Astrocyte of the hippocampus (primary cell): ENCODE measurements around the gene CCN5.

ENCODE experiments used
- DNase-seq: peaks from one replicate; pipeline ENCODE4 v3.0.0; 2011; ENCODE audit warnings: low read depth, low spot score

Gene CCN5

DNA sequence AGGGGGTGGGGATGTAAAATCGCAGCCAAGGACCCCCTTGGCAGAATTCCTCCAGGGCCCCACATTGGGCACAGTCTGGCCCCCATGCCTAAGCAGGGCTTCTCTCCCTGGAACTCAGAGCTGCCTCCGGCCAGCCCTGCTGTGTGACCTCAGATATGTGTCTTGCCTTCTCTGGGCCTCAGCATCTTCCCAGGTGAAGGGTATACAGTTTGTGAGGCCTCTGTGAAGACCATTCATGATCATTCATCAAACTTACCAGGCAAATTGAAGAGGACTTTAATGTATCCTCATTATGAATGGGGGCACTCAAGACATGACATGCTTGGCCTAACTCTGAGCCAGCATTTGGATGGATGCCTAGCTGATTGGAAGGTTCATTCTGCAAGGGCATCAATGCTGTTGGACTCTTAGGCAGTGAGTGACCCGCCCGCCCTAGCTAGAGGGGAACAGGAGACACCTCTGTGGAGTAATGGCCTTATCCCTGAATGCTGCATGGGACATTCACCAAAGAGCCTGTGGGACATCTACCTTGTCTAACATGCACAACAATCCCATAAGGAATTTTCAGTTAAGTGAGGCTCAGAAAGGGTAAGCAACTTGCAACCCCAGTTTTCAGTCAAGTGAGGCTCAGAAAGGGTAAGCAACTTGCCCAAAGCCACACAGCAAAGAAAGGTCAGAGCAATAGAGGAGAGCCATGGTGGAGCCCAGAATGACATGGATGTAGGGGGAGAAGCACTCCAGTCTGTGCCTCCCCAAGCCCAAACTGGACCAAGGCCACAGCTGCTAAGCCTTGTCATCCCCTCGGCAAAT, 535 bp downstream of the CCN5 start:
- no peak for DNase-seq

DNA sequence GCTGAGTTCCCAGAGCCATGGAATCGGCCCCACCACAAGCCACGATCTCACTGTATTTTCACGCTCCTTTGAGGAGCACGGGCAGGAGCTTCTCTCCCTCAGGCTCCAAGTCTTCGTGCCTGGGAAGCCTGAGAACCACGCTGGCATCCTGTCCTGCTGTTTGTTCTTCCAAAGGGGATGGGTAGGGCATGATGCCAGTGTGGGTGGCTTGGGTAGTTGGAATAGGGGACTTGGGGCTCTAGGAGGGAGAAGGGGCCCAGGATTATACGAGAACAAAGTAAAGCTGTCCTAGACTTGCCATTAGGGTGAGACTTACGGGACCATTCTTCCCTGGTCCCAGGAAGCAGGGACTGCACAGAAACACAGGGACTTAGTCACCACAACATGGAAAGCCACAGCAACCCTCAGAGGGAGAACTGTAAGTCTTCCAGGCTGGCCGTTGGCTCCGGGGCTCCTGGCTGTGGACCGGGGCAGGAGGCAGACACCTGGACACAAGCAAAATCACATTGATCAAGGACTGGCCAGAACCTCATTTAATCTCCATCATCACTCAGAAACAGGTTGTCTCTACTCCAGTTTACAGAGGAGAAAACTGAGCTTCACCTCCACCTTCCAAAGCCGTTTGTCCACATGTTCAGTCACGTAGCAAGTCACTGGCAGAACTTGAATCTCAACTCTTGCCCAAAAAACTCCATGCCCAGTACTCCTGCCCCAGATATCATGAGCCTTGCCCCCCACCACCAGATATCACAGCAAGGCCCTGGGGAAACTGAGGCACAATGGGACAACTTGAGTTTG, 1.3 kb downstream of the CCN5 start:
- peak; percentile 47 for DNase-seq

DNA sequence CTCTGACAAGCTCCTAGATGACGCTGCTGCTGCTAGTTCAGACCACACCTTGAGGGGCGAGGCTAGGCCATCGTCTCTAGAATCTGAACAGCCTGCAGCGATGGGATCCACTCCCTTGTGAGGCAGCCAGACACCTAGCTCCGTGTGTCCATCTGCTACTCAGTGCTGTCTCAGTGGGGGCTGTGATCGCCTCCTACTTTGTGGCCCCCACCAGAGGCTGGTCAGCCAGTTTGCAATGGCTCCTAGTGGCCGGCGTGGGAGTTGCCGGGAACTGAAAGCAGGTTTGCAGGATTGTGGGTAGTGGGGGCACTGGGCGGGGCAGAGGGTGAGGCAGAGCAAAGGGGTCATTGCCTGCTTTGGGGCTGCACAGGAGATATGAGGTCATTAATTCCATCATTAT, 2.8 kb downstream of the CCN5 start:
- no peak for DNase-seq

DNA sequence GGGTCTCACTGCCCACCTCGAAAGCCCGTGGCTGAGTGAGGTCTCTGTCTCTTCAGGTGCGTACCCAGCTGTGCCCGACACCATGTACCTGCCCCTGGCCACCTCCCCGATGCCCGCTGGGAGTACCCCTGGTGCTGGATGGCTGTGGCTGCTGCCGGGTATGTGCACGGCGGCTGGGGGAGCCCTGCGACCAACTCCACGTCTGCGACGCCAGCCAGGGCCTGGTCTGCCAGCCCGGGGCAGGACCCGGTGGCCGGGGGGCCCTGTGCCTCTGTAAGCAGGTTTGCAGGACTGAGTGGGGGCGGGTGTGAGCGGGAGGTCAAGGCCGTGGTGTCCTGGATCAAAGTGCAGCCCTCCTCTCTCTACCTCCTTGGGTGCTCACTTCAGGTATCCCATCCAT, 4.7 kb downstream of the CCN5 start:
- DNase-seq: no peak

DNA sequence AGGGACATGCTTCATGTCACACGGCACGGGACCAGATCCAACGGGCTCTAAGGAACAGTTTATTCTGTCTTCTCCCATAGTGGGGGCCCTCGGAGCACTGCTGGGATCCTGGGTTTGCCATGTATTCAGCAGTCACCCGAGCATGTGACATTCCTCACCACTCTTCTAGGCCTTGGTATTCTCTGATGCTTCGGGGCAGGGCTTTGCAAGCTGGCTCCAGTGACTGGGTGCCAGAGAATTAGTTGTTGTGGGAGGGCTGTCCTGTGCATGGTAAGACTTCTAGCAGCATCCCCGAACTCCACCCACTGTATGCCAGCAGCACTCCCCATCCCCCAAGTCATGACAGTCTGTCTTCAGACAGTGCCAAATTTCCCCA, 5.4 kb downstream of the CCN5 start:
- DNase-seq: peak; percentile 77

DNA sequence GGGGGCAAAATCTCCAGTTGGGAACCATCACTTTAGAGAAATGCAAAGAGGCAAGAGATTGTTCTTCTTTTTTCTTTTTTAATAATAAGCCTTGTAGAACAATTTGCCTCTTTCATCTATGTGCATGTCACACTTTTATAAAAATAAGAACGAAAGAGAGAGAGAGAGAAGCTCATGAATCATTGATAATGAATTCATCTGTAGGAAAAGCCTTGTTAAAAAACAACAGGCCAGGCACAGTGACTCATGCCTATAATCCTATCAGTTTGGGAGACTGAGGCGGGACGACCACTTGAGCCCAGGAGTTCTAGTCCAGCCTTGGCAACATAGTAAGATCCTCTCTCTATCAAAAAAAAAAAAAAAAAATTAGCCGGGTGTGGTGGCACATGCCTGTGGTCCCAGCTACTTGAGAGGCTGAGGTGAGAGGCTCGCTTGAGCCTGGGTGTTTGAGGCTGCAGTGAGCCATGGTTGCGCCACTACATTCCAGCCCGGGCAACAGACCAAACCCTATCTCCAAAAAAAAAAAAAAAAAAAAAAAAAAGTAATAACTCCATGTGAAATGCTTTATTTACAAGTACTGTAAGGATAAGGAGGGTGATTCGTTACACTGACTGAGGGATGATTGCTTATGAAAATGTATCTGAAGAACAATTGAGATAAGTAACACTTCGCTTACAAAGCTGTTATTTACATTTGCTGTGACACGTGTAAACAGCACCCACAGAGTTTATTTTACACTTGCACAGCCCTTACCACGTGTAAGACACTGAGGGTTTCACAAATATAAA, 6.0 kb downstream of the CCN5 start:
- peak; percentile 75 for DNase-seq

DNA sequence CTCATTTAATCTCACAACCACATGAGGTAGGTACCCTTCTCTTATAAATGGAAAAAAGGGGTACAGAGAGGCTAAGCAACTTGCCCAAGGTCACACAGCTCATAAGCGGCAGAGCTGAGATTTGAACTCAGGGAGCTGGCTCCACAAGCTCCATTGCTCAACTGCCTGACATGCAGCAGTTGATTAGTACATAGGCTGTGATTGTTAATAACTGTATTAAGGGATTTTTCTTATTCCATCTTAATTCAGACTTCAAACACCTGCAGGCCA, 6.6 kb downstream of the CCN5 start:
- no peak for DNase-seq

DNA sequence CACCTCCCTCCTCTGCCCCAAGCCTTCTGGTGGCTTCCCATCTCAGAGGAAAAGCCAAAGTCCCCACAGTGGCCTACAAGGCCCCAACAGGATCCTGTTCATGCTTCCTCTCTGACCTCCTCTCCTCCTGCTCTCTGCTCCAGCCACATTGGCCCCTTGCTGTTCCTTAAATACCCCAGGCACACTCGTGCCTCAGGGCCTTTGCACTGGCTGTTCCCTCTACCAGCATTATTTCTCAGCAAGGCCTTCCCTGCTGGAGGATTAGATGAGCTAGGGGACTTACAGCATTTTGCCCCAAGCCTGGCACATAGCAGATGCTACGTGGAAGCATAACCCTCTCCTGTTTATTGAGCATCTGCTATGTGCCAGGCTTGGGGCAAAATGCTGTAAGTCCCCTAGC, 7.8 kb downstream of the CCN5 start:
- DNase-seq: no peak

DNA sequence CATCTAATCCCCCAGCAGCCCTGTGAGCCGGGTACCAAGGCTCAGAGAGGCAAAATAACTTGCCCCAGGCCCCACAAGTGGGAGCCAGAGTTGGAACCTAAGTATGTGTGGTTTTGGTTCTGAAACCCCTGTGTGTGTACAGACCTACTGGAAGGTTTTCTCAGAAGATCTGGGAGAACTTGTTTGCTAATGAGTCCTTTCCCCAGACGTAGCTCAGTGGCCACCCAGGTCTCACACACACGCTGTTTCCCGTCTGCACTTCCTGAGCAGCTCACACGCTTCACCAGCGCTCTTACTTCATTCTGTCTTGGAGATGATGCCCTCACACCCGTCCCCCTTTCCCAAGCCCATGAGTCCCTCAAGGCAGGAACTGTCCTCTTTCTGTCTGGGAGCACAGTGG, 8.2 kb downstream of the CCN5 start:
- DNase-seq: no peak

DNA sequence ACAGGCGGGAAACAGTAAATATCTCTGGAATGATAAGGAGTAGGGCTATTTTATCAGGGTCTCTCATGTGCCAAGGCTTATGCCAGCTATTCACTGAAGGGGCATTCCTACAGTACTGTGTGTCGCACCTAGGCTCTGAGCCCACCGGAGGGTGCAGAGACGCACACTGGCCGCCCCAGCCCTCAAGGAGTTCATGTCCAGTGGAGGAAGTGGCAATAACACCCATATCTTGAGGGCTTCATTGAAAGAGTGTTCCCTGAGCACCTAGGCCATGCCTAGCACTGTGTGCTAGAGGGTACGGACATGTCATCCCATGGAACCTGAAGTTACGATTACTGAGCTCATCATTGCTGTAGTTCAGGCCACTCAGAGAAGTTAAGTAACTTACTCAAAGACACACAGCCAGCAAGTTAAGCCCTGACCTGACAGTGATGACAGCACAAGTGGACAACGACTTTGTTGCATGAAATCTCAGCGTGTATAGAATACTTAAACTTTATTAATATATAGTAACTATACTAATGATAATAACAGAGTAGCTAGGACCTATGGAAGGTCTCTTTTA, 8.7 kb downstream of the CCN5 start:
- DNase-seq: no peak

DNA sequence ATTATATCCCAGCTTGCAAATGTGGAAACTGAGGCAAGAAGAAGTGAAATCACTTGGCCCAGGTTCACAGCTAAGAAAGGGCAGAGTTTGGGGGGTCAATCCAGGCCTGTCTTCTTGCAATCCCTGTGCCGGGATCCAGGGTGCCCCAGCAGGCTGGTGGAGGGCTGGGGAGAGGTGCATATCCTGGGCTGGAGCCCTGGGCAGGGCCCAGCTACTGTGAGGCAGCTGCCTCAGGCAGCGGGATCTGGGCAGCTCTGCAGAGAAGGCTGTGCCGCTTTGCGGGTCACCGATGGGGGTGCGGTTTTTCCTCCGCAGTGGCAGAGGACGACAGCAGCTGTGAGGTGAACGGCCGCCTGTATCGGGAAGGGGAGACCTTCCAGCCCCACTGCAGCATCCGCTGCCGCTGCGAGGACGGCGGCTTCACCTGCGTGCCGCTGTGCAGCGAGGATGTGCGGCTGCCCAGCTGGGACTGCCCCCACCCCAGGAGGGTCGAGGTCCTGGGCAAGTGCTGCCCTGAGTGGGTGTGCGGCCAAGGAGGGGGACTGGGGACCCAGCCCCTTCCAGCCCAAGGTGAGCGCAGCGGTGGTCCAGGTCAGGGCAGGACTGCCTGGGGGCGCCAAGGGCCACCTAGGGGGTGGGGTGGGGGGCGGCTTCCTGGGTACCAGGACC, 9.4 kb downstream of the CCN5 start:
- no peak for DNase-seq

DNA sequence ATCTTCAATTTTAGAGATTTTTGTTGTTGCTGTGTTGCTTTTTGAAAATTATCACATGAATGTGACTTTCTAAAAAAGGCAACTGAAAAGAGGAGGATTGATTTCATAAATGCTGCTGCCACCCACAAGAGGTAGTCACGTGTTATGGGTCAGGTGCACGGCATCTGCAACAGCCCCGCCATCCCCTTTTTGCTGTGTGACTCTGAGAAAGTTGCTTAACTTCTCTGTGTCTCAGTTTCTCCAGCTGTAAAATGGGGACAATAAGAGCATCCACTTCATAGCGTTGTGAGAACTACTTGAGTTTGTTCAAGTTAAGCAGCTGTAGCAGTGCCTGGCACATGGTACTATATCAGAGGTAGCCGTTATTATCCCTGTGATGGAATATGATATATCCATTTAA, 10.7 kb downstream of the CCN5 start:
- no peak for DNase-seq

DNA sequence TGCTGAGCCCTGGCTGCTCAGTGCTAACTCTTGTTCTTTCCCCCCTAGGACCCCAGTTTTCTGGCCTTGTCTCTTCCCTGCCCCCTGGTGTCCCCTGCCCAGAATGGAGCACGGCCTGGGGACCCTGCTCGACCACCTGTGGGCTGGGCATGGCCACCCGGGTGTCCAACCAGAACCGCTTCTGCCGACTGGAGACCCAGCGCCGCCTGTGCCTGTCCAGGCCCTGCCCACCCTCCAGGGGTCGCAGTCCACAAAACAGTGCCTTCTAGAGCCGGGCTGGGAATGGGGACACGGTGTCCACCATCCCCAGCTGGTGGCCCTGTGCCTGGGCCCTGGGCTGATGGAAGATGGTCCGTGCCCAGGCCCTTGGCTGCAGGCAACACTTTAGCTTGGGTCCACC, 11.9 kb downstream of the CCN5 start:
- DNase-seq: no peak

DNA sequence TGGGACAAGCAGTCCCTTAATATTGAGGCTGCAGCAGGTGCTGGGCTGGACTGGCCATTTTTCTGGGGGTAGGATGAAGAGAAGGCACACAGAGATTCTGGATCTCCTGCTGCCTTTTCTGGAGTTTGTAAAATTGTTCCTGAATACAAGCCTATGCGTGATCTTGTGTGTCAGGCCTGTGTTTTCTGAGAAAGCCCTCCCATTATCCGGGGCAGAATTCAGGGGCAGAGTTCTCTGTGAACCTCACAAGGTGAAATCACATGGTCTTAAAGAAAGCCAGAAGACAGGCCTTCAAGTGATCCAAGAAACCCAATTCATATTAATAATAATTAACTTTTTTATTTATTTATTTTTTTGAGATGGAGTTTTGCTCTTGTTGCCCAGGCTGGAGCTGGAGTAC, 12.5 kb downstream of the CCN5 start:
- no peak for DNase-seq

DNA sequence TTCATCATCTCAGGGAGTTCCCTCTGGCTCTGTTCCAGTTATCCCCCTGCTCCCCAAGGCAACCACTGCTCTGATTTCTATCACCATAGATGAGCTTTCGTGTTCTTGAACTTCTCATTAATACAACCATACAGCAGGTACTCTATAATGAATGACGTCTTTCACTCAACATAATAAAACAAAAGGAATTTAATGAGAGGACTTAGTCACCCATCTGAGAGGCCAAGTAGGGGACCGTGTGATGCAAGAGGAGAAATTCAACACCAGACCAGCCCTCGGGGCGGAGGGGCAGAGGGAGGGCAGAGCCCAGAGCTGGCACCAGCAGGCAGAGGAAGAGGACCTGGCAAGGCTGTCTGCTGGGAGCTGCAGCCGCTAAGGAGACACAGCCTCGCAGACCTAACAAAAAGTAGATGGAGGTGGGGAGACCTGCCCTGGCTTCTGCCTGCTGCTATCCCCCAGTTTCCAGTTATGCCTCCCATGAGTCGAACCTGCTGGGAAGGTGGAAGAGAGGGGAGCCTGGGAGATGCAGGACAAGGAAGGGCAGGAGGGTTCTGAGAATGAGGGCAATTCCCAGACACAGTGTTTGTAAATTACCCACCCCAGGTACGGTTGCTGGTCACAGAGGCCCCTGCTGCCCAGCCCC, 13.8 kb downstream of the CCN5 start:
- peak; percentile 85 for DNase-seq

DNA sequence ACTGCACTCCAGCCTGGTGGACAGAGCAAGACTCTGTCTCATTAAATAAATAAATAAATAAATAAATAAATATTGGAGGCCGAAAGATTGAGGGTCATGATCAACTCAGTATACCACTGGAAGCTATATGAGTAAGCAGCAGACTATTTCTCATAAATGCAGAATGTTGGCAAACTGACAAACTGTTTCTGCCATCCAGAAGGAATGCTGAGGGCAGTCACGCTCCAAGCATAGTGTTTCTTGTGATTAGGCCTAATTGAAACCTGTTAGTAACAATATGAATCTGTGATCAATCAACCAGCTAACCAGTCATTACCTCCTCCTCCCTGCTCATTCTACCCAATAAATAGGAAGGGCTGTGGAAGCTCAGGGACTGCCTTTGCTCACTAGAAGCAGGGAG, 15.3 kb downstream of the CCN5 start:
- peak; percentile 87 for DNase-seq

DNA sequence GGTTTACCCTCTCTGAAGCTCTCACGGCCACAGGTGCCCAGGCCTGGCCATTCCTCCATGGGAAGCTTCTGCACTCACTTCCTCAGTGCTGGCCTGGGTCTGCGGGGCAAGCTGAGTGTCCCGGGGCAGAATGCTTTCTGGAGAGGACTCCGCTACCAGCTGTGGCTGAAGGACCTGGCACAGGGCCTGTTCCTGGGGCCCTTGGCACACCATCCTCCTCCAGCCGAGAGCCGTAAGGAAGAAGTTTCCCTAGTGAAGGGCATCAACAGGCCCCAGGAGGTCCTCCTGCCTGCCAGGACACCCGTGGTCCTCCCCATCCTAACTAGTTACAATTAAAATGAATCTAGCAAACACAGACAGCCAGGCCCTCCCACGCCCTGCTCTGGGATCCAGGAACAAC, 16.5 kb downstream of the CCN5 start:
- DNase-seq: no peak

DNA sequence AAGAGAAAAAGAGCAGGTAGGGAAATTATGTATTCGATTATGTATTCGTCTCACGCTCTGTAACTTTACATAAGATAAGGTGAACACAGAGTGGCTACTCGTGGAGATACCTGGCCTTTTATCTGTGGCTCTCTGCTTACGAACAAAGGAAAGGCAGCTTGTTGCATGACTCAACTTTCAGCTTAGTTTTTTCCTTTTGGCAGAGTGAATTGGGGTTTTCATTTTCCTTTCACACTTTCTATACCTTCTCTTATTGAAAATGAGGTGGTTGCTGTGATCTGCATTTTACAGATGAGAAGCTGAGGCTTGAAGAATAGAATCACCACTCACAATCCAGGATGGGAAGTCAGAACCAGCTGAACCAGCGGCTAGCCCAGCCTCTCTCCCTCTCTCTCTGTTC, 17.2 kb downstream of the CCN5 start:
- peak; percentile 43 for DNase-seq

DNA sequence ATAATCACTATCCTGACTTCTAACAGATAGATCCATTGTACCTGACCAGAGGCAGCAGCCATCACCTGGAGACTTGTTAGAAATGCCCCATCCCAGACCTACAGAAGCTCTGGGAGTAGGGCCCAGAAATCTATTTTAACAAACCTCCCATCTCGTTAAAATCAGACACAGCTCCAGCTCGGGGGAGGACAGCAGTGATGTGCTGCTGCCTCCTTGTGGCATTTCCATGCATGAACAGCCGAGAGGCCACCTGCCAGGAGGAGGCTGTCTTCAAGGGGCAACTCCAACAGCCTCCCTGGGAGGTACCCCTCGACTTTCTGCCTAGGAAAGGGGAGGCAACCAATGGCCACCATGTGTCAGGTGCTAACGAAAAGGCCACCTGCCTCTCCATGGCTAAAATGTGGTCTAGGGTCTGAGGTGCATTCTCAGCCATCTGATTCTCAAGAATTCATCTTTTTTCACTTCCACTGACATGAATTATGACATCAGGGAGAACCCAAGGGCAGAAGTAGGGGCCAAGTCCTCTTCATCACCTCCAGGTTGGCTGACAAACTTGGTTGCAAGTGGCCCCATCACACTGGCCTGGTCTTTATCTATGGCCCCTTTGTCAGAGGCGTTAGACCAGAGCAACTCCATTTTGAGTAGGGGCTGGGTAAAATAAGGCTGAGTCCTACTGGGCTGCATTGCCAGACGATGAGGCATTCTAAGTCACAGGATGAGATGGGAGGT, 18.3 kb downstream of the CCN5 start:
- peak; percentile 88 for DNase-seq

DNA sequence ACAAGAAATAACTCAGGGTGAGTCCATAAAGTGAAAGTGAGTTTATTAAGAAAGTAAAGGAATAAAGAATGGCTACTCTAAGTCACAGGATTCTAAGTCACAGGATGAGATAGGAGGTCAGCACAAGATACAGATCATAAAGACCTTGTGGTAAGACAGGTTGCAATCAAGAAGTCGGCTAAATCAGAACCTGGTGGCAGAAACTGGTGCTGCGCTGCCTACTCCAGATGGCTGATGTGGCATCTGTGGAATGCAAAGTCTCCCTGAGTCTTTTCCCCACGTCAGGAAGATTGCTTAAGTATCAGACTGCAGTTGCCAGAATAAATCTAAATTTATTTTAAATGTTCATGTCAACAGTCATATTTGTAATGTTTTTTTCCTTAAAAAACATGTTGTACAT, 19.8 kb downstream of the CCN5 start:
- peak; percentile 73 for DNase-seq

DNA sequence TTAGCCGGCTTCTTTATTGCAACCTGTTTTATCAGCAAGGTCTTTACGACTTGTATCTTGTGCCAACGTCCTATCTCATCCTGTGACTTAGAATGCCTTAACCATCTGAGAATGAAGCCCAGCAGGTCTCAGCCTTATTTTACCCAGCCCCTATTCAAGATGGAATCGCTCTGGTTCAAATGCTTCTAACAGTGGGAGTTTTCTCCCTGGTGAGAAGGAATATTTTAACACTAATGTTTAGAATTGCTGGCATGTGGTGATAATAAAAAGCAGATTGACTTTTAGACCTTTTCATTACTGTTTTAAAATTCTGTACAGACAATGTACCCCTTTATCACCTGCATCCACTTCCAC, 20.6 kb downstream of the CCN5 start:
- no peak for DNase-seq
